Endothelial cell of umbilical vein (primary cell): ENCODE measurements around the gene TMEM14A. TPM values are rescaled to one million over a fixed set of nuclear protein-coding genes. Genes with fewer than 3 reads are reported as not detected.

Source experiments
- BruUV-seq: library from RNA; stranded (reverse); fragments of 400-500 nt; replicated peaks from 2 replicates; lab custom pipeline; 2021; lab: Mats Ljungman, UMichigan
- CTCF ChIA-PET: fragments of 300-600, 350-600 bp; sonication (Branson Sonifier 250); formaldehyde crosslinking; loops from one replicate; lab custom pipeline; 2021; ENCODE audit warnings: antibody characterized with exemption, inconsistent platforms; lab: Charles Lee
- POLR2A ChIA-PET: fragments of 300-600, 350-600 bp; sonication (Branson Sonifier 250); formaldehyde crosslinking; loops from one replicate; lab custom pipeline; 2021; ENCODE audit warnings: antibody characterized with exemption, inconsistent platforms; lab: Charles Lee
- DNase-seq: peaks from one replicate; pipeline ENCODE4 v3.0.0-alpha.2; 2011; ENCODE audit warnings: low read depth, low spot score
- FAIRE-seq: peaks from 2 replicates; lab custom pipeline; 2011; peaks lifted over from hg19 to GRCh38; lab: Jason Lieb, UNC
- H2AFZ ChIP-seq: 2 replicates; pipeline ENCODE4 v1.6.0; 2012; ENCODE audit warnings: low read depth, low read length, control low read depth, inconsistent platforms
- H3K27ac ChIP-seq: 2 replicates; pipeline ENCODE4 v1.5.1; 2011; ENCODE audit warnings: low read depth, mild to moderate bottlenecking, control low read depth, low read length, moderate library complexity; ENCODE audit not compliant: insufficient read depth
- H3K27me3 ChIP-seq, 2 experiments: 2 replicates each; pipeline versions ENCODE4 v1.6.0 to v1.6.1; 2011; ENCODE audit warnings: low read length in 2 of 2, mixed read lengths in 1 of 2; ENCODE audit not compliant: control insufficient read depth in 2 of 2, insufficient read depth in 2 of 2
- H3K36me3 ChIP-seq, 2 experiments: 2 replicates in 1 of 2; 3 replicates in 1 of 2; pipeline ENCODE4 v1.5.1; 2011; ENCODE audit warnings: low read length in 2 of 2, mild to moderate bottlenecking in 1 of 2, moderate library complexity in 1 of 2; ENCODE audit not compliant: control insufficient read depth in 2 of 2, insufficient read depth in 2 of 2; ENCODE audit errors: extremely low read depth in 1 of 2
- H3K4me1 ChIP-seq: 3 replicates; pipeline ENCODE4 v1.5.1; 2011; ENCODE audit warnings: mild to moderate bottlenecking, low read length; ENCODE audit not compliant: control insufficient read depth, insufficient read depth; ENCODE audit errors: extremely low read depth
- H3K4me2 ChIP-seq: 2 replicates; pipeline ENCODE4 v1.6.1; 2011; ENCODE audit warnings: low read length, control low read depth, mixed read lengths; ENCODE audit not compliant: insufficient read depth
- H3K4me3 ChIP-seq, 3 experiments: fragments of 200-600 bp in 1 of 3; sonication (generic), shearing (Covaris generic) in 1 of 3; replicated peaks in 1 of 3; 2 replicates each; pipeline ENCODE4 v1.5.1; 2011 to 2016; ENCODE audit warnings: control low read depth in 3 of 3, low read length in 3 of 3, mild to moderate bottlenecking in 2 of 3, inconsistent platforms in 1 of 3, low read depth in 1 of 3, moderate library complexity in 1 of 3; ENCODE audit not compliant: insufficient read depth in 1 of 3
- H3K79me2 ChIP-seq: 2 replicates; pipeline ENCODE4 v1.6.0; 2012; ENCODE audit warnings: low read length, inconsistent platforms; ENCODE audit not compliant: control insufficient read depth, insufficient read depth
- H3K9ac ChIP-seq: replicated peaks from 2 replicates; pipeline ENCODE3; 2011; ENCODE audit warnings: low read length, control low read depth; ENCODE audit not compliant: insufficient read depth; ENCODE audit errors: extremely low read depth
- H3K9me1 ChIP-seq: replicated peaks from 3 replicates; pipeline ENCODE4 v1.6.0; 2011; ENCODE audit warnings: mild to moderate bottlenecking, low read length; ENCODE audit not compliant: control insufficient read depth, insufficient read depth; ENCODE audit errors: extremely low read depth
- H3K9me3 ChIP-seq: replicated peaks from 2 replicates; pipeline ENCODE4 v1.5.1; 2012; ENCODE audit warnings: low read length, inconsistent platforms; ENCODE audit not compliant: control insufficient read depth, insufficient read depth
- H4K20me1 ChIP-seq: replicated peaks from 2 replicates; pipeline ENCODE3; 2011; ENCODE audit warnings: mild to moderate bottlenecking, low read length; ENCODE audit not compliant: control insufficient read depth, insufficient read depth; ENCODE audit errors: extremely low read depth
- EZH2 ChIP-seq: IDR thresholded peaks from 2 replicates; pipeline ENCODE4 v1.6.1; 2012; ENCODE audit warnings: borderline replicate concordance, low read depth, mild to moderate bottlenecking, moderate library complexity, low read length, inconsistent platforms; ENCODE audit not compliant: severe bottlenecking
- FOS ChIP-seq: IDR thresholded peaks from 2 replicates; pipeline ENCODE4 v1.6.1; 2011; ENCODE audit warnings: mild to moderate bottlenecking, low read length, moderate library complexity, borderline replicate concordance; ENCODE audit not compliant: insufficient read depth
- GATA2 ChIP-seq: IDR thresholded peaks from 2 replicates; pipeline ENCODE4 v1.7.0; 2011; ENCODE audit warnings: low read depth, mild to moderate bottlenecking, moderate library complexity, mixed read lengths, low read length; ENCODE audit not compliant: insufficient read length, insufficient read depth
- JUN ChIP-seq: IDR thresholded peaks from 2 replicates; pipeline ENCODE4 v1.6.1; 2011; ENCODE audit warnings: borderline replicate concordance, low read depth; ENCODE audit not compliant: insufficient read length, insufficient read depth
- MAX ChIP-seq: IDR thresholded peaks from 2 replicates; pipeline ENCODE4 v1.6.1; 2011; ENCODE audit not compliant: insufficient read depth, insufficient read length
- MYC ChIP-seq: IDR thresholded peaks from one replicate; pipeline ENCODE4 v1.6.1; 2011; ENCODE audit warnings: mild to moderate bottlenecking, low read depth, low read length
- POLR2A ChIP-seq: IDR thresholded peaks from 2 replicates; pipeline ENCODE4 v1.6.1; 2012; ENCODE audit warnings: low read depth, mild to moderate bottlenecking, control low read depth, low read length
- POLR2AphosphoS5 ChIP-seq: IDR thresholded peaks from 2 replicates; pipeline ENCODE4 v1.6.1; 2012; ENCODE audit warnings: low read depth, mild to moderate bottlenecking, control low read depth, low read length, moderate library complexity; ENCODE audit not compliant: insufficient read depth
- dilution Hi-C: fragments of 300-500 bp; cut with MboI; formaldehyde crosslinking; loops from one replicate; pipeline ENCODE4 v1.15.0; 2019; ENCODE audit warnings: low sequenced_read_pairs; ENCODE audit not compliant: extremely low pct_ligation_motif_present
- intact Hi-C: fragments of 100-400 bp; cut with micrococcal nuclease; formaldehyde crosslinking; loops from one replicate; pipeline ENCODE4 v1.10.0; 2022
- polyA plus RNA-seq, 4 experiments: library from polyadenylated mRNA; depleted of rRNA in 3 of 4; stranded (reverse) in 3 of 4; unstranded in 1 of 4; fragments of >200 nt; gene quantifications; 2 replicates each; pipeline versions ENCODE4 v1.2.1 to v1.2.3, GENCODE V29; 2011 to 2012; ENCODE audit warnings: missing spikeins in 1 of 4
- total RNA-seq: library from RNA; stranded (reverse); gene quantifications from 2 replicates; pipeline ENCODE4 v1.2.3, GENCODE V29; 2021
- TF ChIP-seq, protein P1 (sequence below), 2 donors: IDR thresholded peaks; 1 replicate in 1 of 2; 2 replicates in 1 of 2; pipeline ENCODE4 v1.5.1; 2011; ENCODE audit warnings: low read length in 2 of 2, mild to moderate bottlenecking in 2 of 2, moderate library complexity in 2 of 2, control low read depth in 1 of 2, inconsistent platforms in 1 of 2, low read depth in 1 of 2; ENCODE audit not compliant: insufficient read depth in 1 of 2; ENCODE audit errors: extremely low read depth in 1 of 2

Gene TMEM14A
- total and polyA plus RNA-seq, 2 donors (not counting 3 experiments of a cell fraction or from before 2014, with no cell fraction given) = 19.5 to 33.7 TPM

DNA sequence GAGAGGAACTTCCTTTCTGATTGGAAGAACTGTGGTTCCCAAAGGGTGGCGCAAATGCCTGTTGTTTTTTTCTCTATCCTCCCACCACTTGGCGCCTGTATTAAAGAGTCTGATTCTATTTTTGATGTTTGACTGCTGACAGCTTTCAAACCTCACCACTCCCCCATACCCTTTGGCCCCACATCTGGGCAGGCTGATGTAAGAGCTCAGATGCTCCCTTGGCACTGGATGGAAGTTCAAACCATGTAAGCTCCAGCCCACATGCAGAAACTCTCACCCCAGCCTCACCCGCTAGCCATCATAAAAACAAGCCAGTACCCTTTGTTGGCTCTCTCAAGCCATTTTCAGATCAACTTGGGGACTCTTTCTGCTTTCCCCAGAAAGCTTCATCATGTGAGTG, 20.0 kb upstream of the TMEM14A start:
- no peak for DNase-seq
- no TSS peak for BruUV-seq
- intact Hi-C loops = loop anchor here (5.0 kb wide), 1 partner anchor 39 kb away; no protein-coding TSS in a partner anchor
- Histone ChIP-seq H3K4me1 (no peaks in the 10 kb centered on the region), H3K9ac (no peak overlapping the region), H3K36me3 (no peaks in the 10 kb centered on the region), H3K27me3 (peaks cover 5 to 9% of the 10 kb centered on the region in 2 experiments), H2AFZ (no peak overlapping the region), H3K4me3 (no peak overlapping the region), H3K79me2 (no peaks in the 10 kb centered on the region), H3K9me1 (no peaks in the 10 kb centered on the region), H3K9me3 (no peaks in the 10 kb centered on the region), H3K27ac (no peak overlapping the region), H4K20me1 (no peaks in the 10 kb centered on the region), H3K4me2 (no peak overlapping the region)
- TF ChIP-seq MYC (no peak), MAX (no peak), GATA2 (no peak), POLR2AphosphoS5 (no peak), FOS (no peak), POLR2A (no peak), EZH2 (no peak), JUN (no peak)
- TF ChIP-seq, protein P1, sequence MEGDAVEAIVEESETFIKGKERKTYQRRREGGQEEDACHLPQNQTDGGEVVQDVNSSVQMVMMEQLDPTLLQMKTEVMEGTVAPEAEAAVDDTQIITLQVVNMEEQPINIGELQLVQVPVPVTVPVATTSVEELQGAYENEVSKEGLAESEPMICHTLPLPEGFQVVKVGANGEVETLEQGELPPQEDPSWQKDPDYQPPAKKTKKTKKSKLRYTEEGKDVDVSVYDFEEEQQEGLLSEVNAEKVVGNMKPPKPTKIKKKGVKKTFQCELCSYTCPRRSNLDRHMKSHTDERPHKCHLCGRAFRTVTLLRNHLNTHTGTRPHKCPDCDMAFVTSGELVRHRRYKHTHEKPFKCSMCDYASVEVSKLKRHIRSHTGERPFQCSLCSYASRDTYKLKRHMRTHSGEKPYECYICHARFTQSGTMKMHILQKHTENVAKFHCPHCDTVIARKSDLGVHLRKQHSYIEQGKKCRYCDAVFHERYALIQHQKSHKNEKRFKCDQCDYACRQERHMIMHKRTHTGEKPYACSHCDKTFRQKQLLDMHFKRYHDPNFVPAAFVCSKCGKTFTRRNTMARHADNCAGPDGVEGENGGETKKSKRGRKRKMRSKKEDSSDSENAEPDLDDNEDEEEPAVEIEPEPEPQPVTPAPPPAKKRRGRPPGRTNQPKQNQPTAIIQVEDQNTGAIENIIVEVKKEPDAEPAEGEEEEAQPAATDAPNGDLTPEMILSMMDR (IDR thresholded peaks at IDR 0.05; ENCODE audit: extremely low read depth in 1 of 2, insufficient read depth in 1 of 2, low read depth in 1 of 2, low read length in 2 of 2) = no peak
- ChIA-PET POLR2A (no interaction called here), CTCF (interaction anchor here (1.3 to 7.8 kb wide), 14 partner anchors 9 to 259 kb away, joined by 4 to 62 read pairs (median 12); partner anchors contain the start of genes EFHC1 and TRAM2)
- no peak for FAIRE-seq
- dilution Hi-C loops = loop anchor here (25.0 kb wide), 1 partner anchor 264 kb away; no protein-coding TSS in a partner anchor
